H9 (cell line): ENCODE results near the gene LZTR1. TPM values are rescaled to one million over a fixed set of nuclear protein-coding genes. Genes with fewer than 3 reads are reported as not detected.

Experiments used
- DNase-seq: peaks from one replicate; pipeline ENCODE4 v3.0.0-alpha.2; 2017
- H2AFZ ChIP-seq: one replicate; pipeline ENCODE4 v1.6.1; 2013; ENCODE audit warnings: mild to moderate bottlenecking, low read length, control low read depth, moderate library complexity
- H2AK5ac ChIP-seq: 2 replicates; pipeline ENCODE4 v1.6.1; 2013; ENCODE audit warnings: low read length, control low read depth, mixed read lengths; ENCODE audit not compliant: insufficient read length
- H2BK120ac ChIP-seq: one replicate; pipeline ENCODE4 v1.6.1; 2013; ENCODE audit warnings: low read depth, mild to moderate bottlenecking, low read length, control low read depth, inconsistent platforms; ENCODE audit not compliant: poor library complexity, severe bottlenecking
- H2BK12ac ChIP-seq: 2 replicates; pipeline ENCODE4 v1.6.1; 2013; ENCODE audit warnings: low read length, control low read depth, mixed read lengths, low read depth; ENCODE audit not compliant: insufficient read length
- H2BK15ac ChIP-seq: 2 replicates; pipeline ENCODE4 v1.6.1; 2013; ENCODE audit warnings: low read depth, low read length, control low read depth
- H2BK20ac ChIP-seq: one replicate; pipeline ENCODE4 v1.6.1; 2013; ENCODE audit warnings: low read depth, mild to moderate bottlenecking, low read length, control low read depth, inconsistent platforms; ENCODE audit not compliant: poor library complexity, severe bottlenecking
- H2BK5ac ChIP-seq: 2 replicates; pipeline ENCODE4 v1.6.1; 2013; ENCODE audit warnings: low read length, control low read depth, mixed read lengths; ENCODE audit not compliant: insufficient read length
- H3K14ac ChIP-seq: 2 replicates; pipeline ENCODE4 v1.6.1; 2013; ENCODE audit warnings: low read length, control low read depth; ENCODE audit not compliant: insufficient read depth
- H3K18ac ChIP-seq: 2 replicates; pipeline ENCODE4 v1.6.1; 2013; ENCODE audit warnings: low read depth, mild to moderate bottlenecking, mixed read lengths, low read length, control low read depth; ENCODE audit not compliant: insufficient read length
- H3K23ac ChIP-seq: 2 replicates; pipeline ENCODE4 v1.6.1; 2013; ENCODE audit warnings: low read length, control low read depth, mixed read lengths, low read depth; ENCODE audit not compliant: insufficient read length
- H3K23me2 ChIP-seq: 2 replicates; pipeline ENCODE4 v1.6.1; 2013; ENCODE audit warnings: low read depth, mild to moderate bottlenecking, mixed read lengths, low read length, control low read depth; ENCODE audit not compliant: insufficient read length, poor library complexity, severe bottlenecking
- H3K27ac ChIP-seq: 2 replicates; pipeline ENCODE4 v1.5.1; 2013; ENCODE audit warnings: low read length, control low read depth, mixed read lengths, low read depth; ENCODE audit not compliant: insufficient read length
- H3K27me3 ChIP-seq: 2 replicates; pipeline ENCODE4 v1.6.1; 2013; ENCODE audit warnings: low read length, control low read depth, inconsistent platforms; ENCODE audit not compliant: insufficient read depth
- H3K4ac ChIP-seq: 2 replicates; pipeline ENCODE4 v1.6.1; 2013; ENCODE audit warnings: low read depth, mild to moderate bottlenecking, control low read depth, inconsistent platforms, low read length, moderate library complexity
- H3K4me1 ChIP-seq: 2 replicates; pipeline ENCODE4 v1.6.1; 2013; ENCODE audit warnings: low read length, control low read depth, inconsistent platforms; ENCODE audit not compliant: insufficient read depth
- H3K4me2 ChIP-seq: 2 replicates; pipeline ENCODE4 v1.6.1; 2013; ENCODE audit warnings: low read length, control low read depth, mixed read lengths; ENCODE audit not compliant: insufficient read length, insufficient read depth
- H3K56ac ChIP-seq: 2 replicates; pipeline ENCODE4 v1.6.1; 2013; ENCODE audit warnings: low read depth, mild to moderate bottlenecking, mixed read lengths, low read length, control low read depth; ENCODE audit not compliant: insufficient read length
- H3K79me1 ChIP-seq: 2 replicates; pipeline ENCODE4 v1.6.1; 2013; ENCODE audit warnings: low read depth, mild to moderate bottlenecking, moderate library complexity, low read length, control low read depth, inconsistent platforms; ENCODE audit not compliant: insufficient read depth, poor library complexity, severe bottlenecking
- H3K79me2 ChIP-seq: 2 replicates; pipeline ENCODE4 v1.6.1; 2013; ENCODE audit warnings: low read length, control low read depth, inconsistent platforms; ENCODE audit not compliant: insufficient read depth
- H3K9ac ChIP-seq: 2 replicates; pipeline ENCODE4 v1.6.1; 2013; ENCODE audit warnings: low read length, control low read depth, mixed read lengths; ENCODE audit not compliant: insufficient read length; ENCODE audit errors: extremely low read depth
- H3K9me3 ChIP-seq: one replicate; pipeline ENCODE4 v1.6.1; 2013; ENCODE audit warnings: low read depth, low read length, inconsistent platforms; ENCODE audit not compliant: control insufficient read depth
- H3T11ph ChIP-seq: one replicate; pipeline ENCODE4 v1.6.1; 2013; ENCODE audit warnings: mild to moderate bottlenecking, low read length, control low read depth, inconsistent platforms
- H4K20me1 ChIP-seq: one replicate; pipeline ENCODE4 v1.6.1; 2013; ENCODE audit not compliant: control insufficient read depth, insufficient read length, insufficient read depth
- H4K5ac ChIP-seq: 2 replicates; pipeline ENCODE4 v1.6.1; 2013; ENCODE audit warnings: low read depth, mild to moderate bottlenecking, mixed read lengths, low read length, control low read depth; ENCODE audit not compliant: insufficient read length
- H4K8ac ChIP-seq: replicated peaks from 2 replicates; pipeline ENCODE4 v1.6.1; 2013; ENCODE audit warnings: low read length, control low read depth, mixed read lengths, low read depth; ENCODE audit not compliant: insufficient read length
- H4K91ac ChIP-seq: 2 replicates; pipeline ENCODE4 v1.6.1; 2013; ENCODE audit warnings: low read depth, mild to moderate bottlenecking, moderate library complexity, mixed read lengths, low read length, control low read depth; ENCODE audit not compliant: insufficient read length
- H3K27ac Mint-ChIP-seq, 3 experiments: 2 replicates in 2 of 3; 3 replicates in 1 of 3; pipeline ENCODE4 v1.8.0; 2020 to 2021; ENCODE audit warnings: mixed read lengths in 3 of 3, mild to moderate bottlenecking in 1 of 3, moderate library complexity in 1 of 3
- H3K27me3 Mint-ChIP-seq: 2 replicates; pipeline ENCODE4 v1.8.0; 2021; ENCODE audit warnings: low read depth, mild to moderate bottlenecking, moderate library complexity, mixed read lengths
- H3K36me3 Mint-ChIP-seq, 3 experiments: 2 replicates in 2 of 3; 3 replicates in 1 of 3; pipeline ENCODE4 v1.8.0; 2020 to 2021; ENCODE audit warnings: low read depth in 3 of 3, mixed read lengths in 3 of 3; ENCODE audit not compliant: insufficient read depth in 1 of 3
- H3K4me1 Mint-ChIP-seq, 2 experiments: 2 replicates each; pipeline ENCODE4 v1.8.0; 2020; ENCODE audit warnings: mixed read lengths in 2 of 2
- H3K4me3 Mint-ChIP-seq, 2 experiments: 2 replicates in 1 of 2; 3 replicates in 1 of 2; pipeline ENCODE4 v1.8.0; 2020 to 2021; ENCODE audit warnings: mild to moderate bottlenecking in 2 of 2, mixed read lengths in 2 of 2, moderate library complexity in 1 of 2
- H3K9me3 Mint-ChIP-seq, 2 experiments: 2 replicates in 1 of 2; 3 replicates in 1 of 2; pipeline ENCODE4 v1.8.0; 2020; ENCODE audit warnings: mild to moderate bottlenecking in 2 of 2, mixed read lengths in 2 of 2, moderate library complexity in 1 of 2
- whole genome bisulfite sequencing: extraction: QIAGEN DNeasy Blood & Tissue Kit; methylation state at CpG from one replicate; pipeline ENCODE4 v1.1.7; 2013; ENCODE audit warnings: missing lambda C conversion rate, low lambda C conversion rate, mixed read lengths; ENCODE audit not compliant: insufficient read length; ENCODE audit errors: extremely low coverage; 5-methylcytosine and 5-hydroxymethylcytosine counted together
- total RNA-seq: library from RNA; stranded (reverse); gene quantifications from 2 replicates; pipeline ENCODE4 v1.2.1, GENCODE V29; 2021
- TF ChIP-seq, protein P1 (sequence below): fragments of 200-600 bp; sonication (generic); conservative IDR thresholded peaks from 3 replicates; pipeline ENCODE4 v1.8.0; 2021; ENCODE audit warnings: antibody characterized with exemption, mild to moderate bottlenecking

The LZTR1 gene
- total RNA-seq, 1 experiment from 2014 or later: 47.0 TPM

DNA sequence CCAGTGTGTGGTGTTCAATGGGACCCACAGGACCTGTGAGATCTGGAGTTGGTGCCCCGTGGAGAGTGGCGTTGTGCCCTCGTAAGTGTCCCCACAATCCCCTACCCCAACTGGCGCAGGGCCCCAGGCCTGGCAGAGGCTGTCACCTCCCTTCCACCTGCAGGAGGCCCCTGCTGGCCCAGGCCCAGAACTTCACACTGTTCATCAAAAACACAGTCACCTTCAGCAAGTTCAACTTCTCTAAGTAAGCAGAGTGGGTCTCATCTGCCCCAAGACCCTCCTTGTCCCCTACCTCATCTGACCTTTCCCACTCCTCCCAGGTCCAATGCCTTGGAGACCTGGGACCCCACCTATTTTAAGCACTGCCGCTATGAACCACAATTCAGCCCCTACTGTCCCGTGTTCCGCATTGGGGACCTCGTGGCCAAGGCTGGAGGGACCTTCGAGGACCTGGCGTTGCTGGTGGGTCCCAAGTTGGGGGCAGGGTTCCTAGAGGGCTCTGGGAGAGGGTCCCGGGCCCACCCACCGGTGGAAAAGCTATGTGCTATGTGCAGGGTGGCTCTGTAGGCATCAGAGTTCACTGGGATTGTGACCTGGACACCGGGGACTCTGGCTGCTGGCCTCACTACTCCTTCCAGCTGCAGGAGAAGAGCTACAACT is 41.0 kb downstream of the LZTR1 start:
- Histone ChIP-seq H2AK5ac (no peak overlapping the region), H4K20me1 (no peaks in the 10 kb centered on the region), H3K79me2 (no peaks in the 10 kb centered on the region), H2BK120ac (no peak overlapping the region), H3T11ph (no peak overlapping the region), H3K9me3 (no peaks in the 10 kb centered on the region), H3K27me3 (no peaks in the 10 kb centered on the region), H3K27ac (no peak overlapping the region), H3K4me2 (no peak overlapping the region), H3K56ac (no peak overlapping the region), H3K23ac (no peak overlapping the region), H3K79me1 (no peaks in the 10 kb centered on the region), H3K18ac (no peak overlapping the region), H4K5ac (no peak overlapping the region), H2BK12ac (no peak overlapping the region), H3K14ac (no peak overlapping the region), H4K8ac (no peak overlapping the region), H2BK15ac (no peak overlapping the region), H2BK5ac (no peak overlapping the region), H3K4me1 (no peaks in the 10 kb centered on the region), H2BK20ac (no peak overlapping the region), H3K4ac (no peak overlapping the region), H3K23me2 (no peaks in the 10 kb centered on the region), H2AFZ (no peak overlapping the region), H4K91ac (no peak overlapping the region), H3K9ac (no peak overlapping the region)
- TF ChIP-seq, protein P1, sequence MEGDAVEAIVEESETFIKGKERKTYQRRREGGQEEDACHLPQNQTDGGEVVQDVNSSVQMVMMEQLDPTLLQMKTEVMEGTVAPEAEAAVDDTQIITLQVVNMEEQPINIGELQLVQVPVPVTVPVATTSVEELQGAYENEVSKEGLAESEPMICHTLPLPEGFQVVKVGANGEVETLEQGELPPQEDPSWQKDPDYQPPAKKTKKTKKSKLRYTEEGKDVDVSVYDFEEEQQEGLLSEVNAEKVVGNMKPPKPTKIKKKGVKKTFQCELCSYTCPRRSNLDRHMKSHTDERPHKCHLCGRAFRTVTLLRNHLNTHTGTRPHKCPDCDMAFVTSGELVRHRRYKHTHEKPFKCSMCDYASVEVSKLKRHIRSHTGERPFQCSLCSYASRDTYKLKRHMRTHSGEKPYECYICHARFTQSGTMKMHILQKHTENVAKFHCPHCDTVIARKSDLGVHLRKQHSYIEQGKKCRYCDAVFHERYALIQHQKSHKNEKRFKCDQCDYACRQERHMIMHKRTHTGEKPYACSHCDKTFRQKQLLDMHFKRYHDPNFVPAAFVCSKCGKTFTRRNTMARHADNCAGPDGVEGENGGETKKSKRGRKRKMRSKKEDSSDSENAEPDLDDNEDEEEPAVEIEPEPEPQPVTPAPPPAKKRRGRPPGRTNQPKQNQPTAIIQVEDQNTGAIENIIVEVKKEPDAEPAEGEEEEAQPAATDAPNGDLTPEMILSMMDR: peak; percentile 34; the same call in 1 of the 3 replicates
- DNase-seq: no peak
- peaks cover 6 to 8% of the 10 kb centered on the region in 2 experiments; a peak in 4 of 5 replicates for H3K9me3 Mint-ChIP-seq
- H3K27me3 Mint-ChIP-seq: peaks cover 5% of the 10 kb centered on the region
- H3K4me1 Mint-ChIP-seq: peaks cover 3 to 10% of the 10 kb centered on the region in 2 experiments; a peak in 3 of 4 replicates
- no peak overlapping the region for H3K4me3 Mint-ChIP-seq
- WGBS: no CpG with 5 or more reads among the region's 13 CpGs
- peak overlapping the region in 1 of 3 experiments; percentile 82; a peak in 3 of 7 replicates for H3K27ac Mint-ChIP-seq
- H3K36me3 Mint-ChIP-seq: no peaks in the 10 kb centered on the region
